Esophagus muscularis mucosa (tissue), 4 donors: Measurements from ENCODE around the gene IP6K2. TPM values are rescaled to one million over a fixed set of nuclear protein-coding genes. Genes with fewer than 3 reads are reported as not detected.

Experiments used
- DNase-seq: peaks from one replicate; pipeline ENCODE4 v3.0.0-alpha.2; 2017; ENCODE audit errors: extremely low spot score
- H3K27ac ChIP-seq, 4 donors: fragments of 200-600 bp; sonication (generic); replicated peaks in 1 of 4; 1 replicate in 3 of 4; 2 replicates in 1 of 4; pipeline ENCODE4 v1.5.1; 2016 to 2019; ENCODE audit warnings: mild to moderate bottlenecking in 1 of 4
- H3K27me3 ChIP-seq, 4 donors: fragments of 200-600 bp; sonication (generic); one replicate each; pipeline versions ENCODE4 v1.5.1 to v1.6.0; 2016 to 2019
- H3K36me3 ChIP-seq, 4 donors: fragments of 200-600 bp; sonication (generic); one replicate each; pipeline ENCODE4 v1.5.1; 2016 to 2019
- H3K4me1 ChIP-seq, 4 donors: fragments of 200-600 bp; sonication (generic); one replicate each; pipeline ENCODE4 v1.5.1; 2016 to 2019
- H3K4me3 ChIP-seq, 4 donors: fragments of 200-600 bp; sonication (generic); 1 replicate in 2 of 4; 2 replicates in 2 of 4; pipeline ENCODE4 v1.5.1; 2016 to 2019; ENCODE audit warnings: mild to moderate bottlenecking in 4 of 4, moderate library complexity in 1 of 4
- H3K9me3 ChIP-seq, 4 donors: fragments of 200-600 bp; sonication (generic); 1 replicate in 3 of 4; 2 replicates in 1 of 4; pipeline ENCODE4 v1.5.1; 2016 to 2019
- CTCF ChIP-seq, 3 experiments: fragments of 200-600 bp in 2 of 3; fragments of 450-650 bp in 1 of 3; sonication (generic) in 2 of 3; IDR thresholded peaks; one replicate each; pipeline ENCODE4 v1.5.1; 2017 to 2019; ENCODE audit warnings: antibody characterized with exemption in 3 of 3, mild to moderate bottlenecking in 2 of 3, moderate library complexity in 1 of 3
- EP300 ChIP-seq: sonication (generic); formaldehyde crosslinking; IDR thresholded peaks from one replicate; pipeline ENCODE4 v1.6.1; 2017; ENCODE audit warnings: antibody characterized with exemption
- POLR2A ChIP-seq: fragments of 450-650 bp; IDR thresholded peaks from one replicate; pipeline ENCODE4 v1.6.1; 2017; ENCODE audit warnings: antibody characterized with exemption, moderate library complexity, mild to moderate bottlenecking, low read depth
- POLR2AphosphoS5 ChIP-seq, 2 donors: sonication (generic); formaldehyde crosslinking; IDR thresholded peaks; one replicate each; pipeline ENCODE4 v1.6.1; 2017; ENCODE audit warnings: antibody characterized with exemption in 2 of 2
- WGBS: methylation state at CpG from one replicate; pipeline ENCODE4 v1.1.5; 2018; 5-methylcytosine and 5-hydroxymethylcytosine counted together
- intact Hi-C: fragments of 100-400 bp; cut with DNase I; formaldehyde crosslinking; loops from one replicate; pipeline ENCODE4 v1.15.1; 2023
- total RNA-seq, 4 donors: library from RNA; depleted of rRNA; stranded (reverse); fragments of >200 nt; gene quantifications; one replicate each; pipeline versions ENCODE4 v1.1.0 to v1.2.1, GENCODE V29; 2016

The IP6K2 gene
- total RNA-seq, 4 donors from 2014 or later = 31.0 to 57.5 (median 41.2) TPM

DNA sequence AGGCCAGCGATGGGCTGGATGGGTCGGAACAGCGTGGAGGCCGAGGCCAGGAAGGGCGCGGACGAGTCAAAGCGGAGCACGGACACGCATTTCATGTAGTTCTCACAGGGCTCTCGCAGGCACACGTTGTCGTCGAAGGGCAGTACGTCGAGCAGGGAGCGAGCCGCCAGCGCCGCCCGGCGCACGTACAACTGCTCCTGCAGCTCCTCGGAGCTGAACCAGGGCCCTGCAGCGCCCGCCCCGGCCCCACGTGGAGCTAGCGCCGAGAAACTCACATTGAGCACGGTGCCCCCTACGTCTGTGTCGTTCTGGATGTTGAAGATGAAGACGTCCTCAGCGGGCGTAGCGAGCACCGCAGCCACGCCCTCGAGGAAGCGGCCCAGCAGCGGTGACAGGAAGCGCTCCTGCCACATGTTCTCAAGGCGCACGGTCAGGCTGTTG, 60.2 kb downstream of the IP6K2 start:
- Histone ChIP-seq H3K4me3 (peak overlapping the region; percentile 63 to 72 (median 68)), H3K9me3 (no peaks in the 10 kb centered on the region), H3K4me1 (peaks cover 10 to 31% (median 28%) of the 10 kb centered on the region in 4 donors), H3K27ac (peak overlapping the region; percentile 75 to 84 (median 77)), H3K36me3 (no peaks in the 10 kb centered on the region), H3K27me3 (peaks cover 0 to 38% (median under 1%) of the 10 kb centered on the region in 4 donors)
- intact Hi-C loops = loop anchor here (1.0 kb wide), 1 partner anchor 22 kb away; the partner anchor contains the start of gene SLC26A6
- whole genome bisulfite sequencing = 83% methylated on average over 2 of the region's 45 CpGs
- DNase-seq = no peak
- TF ChIP-seq EP300 (no peak), CTCF (IDR thresholded peaks at IDR 0.05) (no peak), POLR2AphosphoS5 (IDR thresholded peaks at IDR 0.05) (no peak), POLR2A (no peak)

GRCh38 chr3:48656061-48656840, 60.8 kb downstream of the IP6K2 start:
- Histone ChIP-seq H3K27me3 (peaks cover 0 to 32% (median 0%) of the 10 kb centered on the region in 4 donors), H3K9me3 (no peaks in the 10 kb centered on the region), H3K4me3 (peak overlapping the region; percentile 63 to 72 (median 68)), H3K4me1 (peaks cover 7 to 25% (median 22%) of the 10 kb centered on the region in 4 donors), H3K27ac (peak overlapping the region; percentile 75 to 84 (median 77)), H3K36me3 (no peaks in the 10 kb centered on the region)
- TF ChIP-seq CTCF (IDR thresholded peaks at IDR 0.05) = peak; percentile 70 to 77 (median 72)
- peak in 1 of 2 donors; percentile 66 for TF ChIP-seq POLR2AphosphoS5 (IDR thresholded peaks at IDR 0.05)
- TF ChIP-seq EP300 = no peak
- intact Hi-C loops = loop anchor here (1.0 kb wide), 1 partner anchor 21 kb away; the partner anchor contains the start of gene SLC26A6
- WGBS = 0% methylated on average over 5 of the region's 94 CpGs
- peak; percentile 93 for DNase-seq

- intact Hi-C loops = loop anchor here (1.0 kb wide), 1 partner anchor 20 kb away; the partner anchor contains the start of gene SLC26A6
- Histone ChIP-seq H3K4me1 (peaks cover 4 to 20% (median 18%) of the 10 kb centered on the region in 4 donors), H3K4me3 (peak overlapping the region; percentile 63 to 72 (median 68)), H3K27ac (peak overlapping the region; percentile 75 to 84 (median 77)), H3K36me3 (no peaks in the 10 kb centered on the region), H3K9me3 (no peaks in the 10 kb centered on the region), H3K27me3 (peaks cover 0 to 26% (median 0%) of the 10 kb centered on the region in 4 donors)
- TF ChIP-seq POLR2A (no peak), CTCF (IDR thresholded peaks at IDR 0.05) (no peak), EP300 (no peak), POLR2AphosphoS5 (IDR thresholded peaks at IDR 0.05) (no peak)
- 5% methylated on average over 22 of the region's 30 CpGs for WGBS
- DNase-seq = no peak
These were observed 61.4 kb downstream of the IP6K2 start for GRCh38 chr3:48655606-48656005.

- Histone ChIP-seq H3K27ac (no peak overlapping the region), H3K4me1 (peaks cover 4 to 20% (median 18%) of the 10 kb centered on the region in 4 donors), H3K27me3 (peaks cover 0 to 20% (median 0%) of the 10 kb centered on the region in 4 donors), H3K4me3 (no peak overlapping the region), H3K9me3 (no peaks in the 10 kb centered on the region), H3K36me3 (no peaks in the 10 kb centered on the region)
- intact Hi-C loops = no loop called here
- no peak for DNase-seq
- no peak for TF ChIP-seq POLR2A
- TF ChIP-seq CTCF (IDR thresholded peaks at IDR 0.05) = no peak
- TF ChIP-seq POLR2AphosphoS5 (IDR thresholded peaks at IDR 0.05) = no peak
- TF ChIP-seq EP300 = no peak
- 85% methylated on average over 6 of the region's 12 CpGs for WGBS
These were observed 62.0 kb downstream of the IP6K2 start for GRCh38 chr3:48655063-48655462.
